GM21723 (cell line): ENCODE results near the gene GNL1.
"Not testable (repeated sequence)": the region's sequence is repeated elsewhere in the genome, so short reads cannot be mapped to it uniquely, and the experiment has no call there.

Source experiments
- ATAC-seq: cut with Tn5 transposase; IDR thresholded peaks from one replicate; pipeline ENCODE4 v1.9.1; 2021; ENCODE audit warnings: mild to moderate bottlenecking, moderate library complexity; ENCODE audit not compliant: unreplicated experiment

The GNL1 gene

DNA sequence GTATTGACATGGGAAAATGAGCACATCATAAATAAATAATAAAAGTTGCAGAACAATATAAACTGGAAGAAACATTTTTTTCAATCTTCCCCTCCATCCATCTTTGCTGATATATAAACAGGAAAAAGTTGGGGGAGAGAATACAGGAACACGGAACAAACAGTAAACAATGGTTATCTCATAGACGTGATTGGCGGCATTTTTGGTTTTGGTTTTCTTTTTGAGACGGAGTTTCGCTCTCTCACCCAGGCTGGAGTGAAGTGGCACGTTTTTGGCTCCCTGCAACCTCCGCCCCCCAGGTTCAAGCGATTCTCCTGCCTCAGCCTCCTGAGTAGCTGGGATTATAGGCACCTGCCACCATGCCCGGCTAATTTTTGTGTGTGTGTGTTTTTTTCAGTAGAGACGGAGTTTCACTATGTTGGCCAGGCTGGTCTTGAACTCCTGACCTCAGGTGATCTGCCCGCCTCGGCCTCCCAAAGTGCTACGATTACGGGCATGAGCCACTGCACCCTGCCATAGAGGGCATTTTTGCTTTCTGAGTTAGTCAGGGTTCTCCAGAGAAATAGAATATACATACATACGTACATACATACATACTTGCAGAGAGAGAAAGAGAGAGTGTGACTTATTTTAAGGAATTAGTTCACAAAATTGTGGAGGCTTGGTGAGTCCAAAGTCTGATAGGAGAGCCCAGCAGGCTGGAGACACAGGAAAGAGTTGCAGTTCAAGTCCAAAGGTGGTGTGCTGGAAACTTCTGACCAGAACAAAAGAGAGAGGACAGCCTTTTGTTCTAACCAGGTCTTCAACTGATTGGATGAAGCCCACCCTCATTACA lies 22.6 kb downstream of the GNL1 start:
- no peak for ATAC-seq

DNA sequence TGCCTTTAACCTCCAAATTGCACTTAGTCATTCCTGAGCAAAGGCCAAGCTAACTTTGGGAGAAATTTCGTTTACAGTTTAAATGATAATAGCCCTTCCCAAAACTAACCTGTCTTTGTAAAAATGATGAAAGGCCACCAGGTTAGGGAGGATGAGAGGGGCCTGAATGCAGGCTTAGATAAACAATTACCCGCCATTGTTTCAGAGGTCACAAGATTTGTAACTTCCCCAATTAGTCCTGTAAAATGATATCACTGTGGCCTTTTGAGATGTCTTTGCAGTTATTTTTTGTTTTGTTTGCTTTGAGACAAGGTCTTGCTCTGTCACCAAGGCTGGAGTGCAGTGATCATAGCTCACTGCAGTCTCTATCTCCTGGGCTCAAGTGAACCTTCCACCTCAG lies 26.3 kb downstream of the GNL1 start:
- ATAC-seq = no peak

- peak; percentile 53 for ATAC-seq
Measured at GRCh38 chr6:30529349-30529875, 26.9 kb downstream of the GNL1 start.

DNA sequence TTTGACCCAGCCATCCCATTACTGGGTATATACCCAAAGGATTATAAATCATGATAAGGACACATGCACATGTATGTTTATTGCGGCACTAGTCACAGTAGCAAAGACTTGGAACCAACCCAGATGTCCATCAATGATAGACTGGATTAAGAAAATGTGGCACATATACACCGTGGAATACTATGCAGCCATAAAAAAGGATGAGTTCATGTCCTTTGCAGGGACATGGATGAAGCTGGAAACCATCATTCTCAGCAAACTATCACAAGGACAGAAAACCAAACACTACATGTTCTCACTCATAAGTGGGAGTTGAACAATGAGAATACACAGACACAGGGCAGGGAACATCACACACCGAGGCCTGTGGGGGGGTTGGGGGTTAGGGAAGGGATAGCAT lies 29.8 kb downstream of the GNL1 start:
- not testable (repeated sequence) for ATAC-seq

DNA sequence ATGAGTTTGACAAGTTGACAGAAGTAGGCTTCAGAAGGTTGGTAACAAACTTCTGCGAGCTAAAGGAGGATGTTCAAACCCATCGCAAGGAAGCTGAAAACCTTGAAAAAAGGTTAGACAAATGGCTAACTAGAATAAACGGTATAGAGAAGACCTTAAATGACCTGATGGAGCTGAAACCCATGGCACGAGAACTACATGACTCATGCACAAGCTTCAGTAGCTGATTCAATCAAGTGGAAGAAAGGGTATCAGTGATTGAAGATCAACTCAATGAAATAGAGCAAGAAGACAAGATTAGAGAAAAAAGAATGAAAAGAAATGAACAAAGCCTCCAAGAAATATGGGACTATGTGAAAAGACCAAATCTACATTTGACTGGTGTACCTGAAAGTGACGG lies 34.3 kb downstream of the GNL1 start:
- ATAC-seq = not testable (repeated sequence)

DNA sequence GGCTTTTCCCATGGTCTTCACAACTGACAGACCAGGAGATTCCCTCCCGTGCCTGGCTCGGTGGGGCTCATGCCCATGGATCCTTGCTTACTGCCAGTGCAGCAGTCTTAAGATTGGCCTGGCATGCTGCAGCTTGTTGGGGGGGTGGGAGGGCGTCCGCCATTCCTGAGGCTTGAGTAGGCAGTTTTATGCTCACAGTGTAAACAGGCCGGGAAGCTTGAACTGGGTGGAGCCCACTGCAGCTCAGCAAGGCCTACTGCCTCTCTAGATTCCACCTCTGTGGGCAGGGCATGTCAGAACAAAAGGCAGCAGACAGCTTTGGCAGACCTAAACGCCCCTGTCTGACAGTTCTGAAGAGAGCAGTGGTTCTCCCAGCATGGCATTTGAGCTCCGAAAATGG lies 35.2 kb downstream of the GNL1 start:
- not testable (repeated sequence) for ATAC-seq

GRCh38 chr6:30520522-30520921 lies 35.8 kb downstream of the GNL1 start:
- ATAC-seq = no peak

GRCh38 chr6:30518505-30519145 lies 37.7 kb downstream of the GNL1 start:
- not testable (repeated sequence) for ATAC-seq

DNA sequence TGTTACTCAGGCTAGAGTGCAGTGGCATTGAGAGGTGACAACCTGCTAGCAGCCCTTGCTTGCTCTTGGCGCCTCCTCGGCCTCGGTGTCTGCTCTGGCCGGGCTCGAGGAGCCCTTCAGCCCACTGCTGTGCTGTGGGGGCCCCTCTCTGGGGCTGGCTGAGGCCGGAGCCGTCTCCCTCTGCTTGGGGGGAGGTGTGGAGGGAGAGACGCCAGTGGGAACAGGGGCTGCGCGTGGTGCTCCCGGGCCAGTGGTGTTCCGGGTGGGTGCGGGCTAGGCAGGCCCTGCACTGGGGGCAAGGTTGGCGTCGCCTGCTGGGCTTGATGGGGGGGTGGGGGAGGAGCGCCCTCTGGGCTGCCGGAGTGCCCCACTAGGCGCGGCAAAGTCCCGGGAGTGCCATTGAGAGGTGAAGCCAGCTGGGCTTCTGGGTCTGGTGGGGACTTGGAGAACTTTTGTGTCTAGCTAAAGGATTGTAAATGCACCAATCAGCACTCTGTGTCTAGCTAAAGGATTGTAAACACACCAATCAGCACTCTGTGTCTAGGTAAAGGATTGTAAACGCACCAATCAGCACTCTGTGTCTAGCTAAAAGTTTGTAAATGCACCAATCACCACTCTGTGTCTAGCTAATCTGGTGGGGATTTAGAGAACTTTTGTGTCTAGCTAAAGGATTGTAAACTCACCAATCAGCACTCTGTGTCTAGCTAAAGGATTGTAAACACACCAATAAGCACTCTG lies 38.4 kb downstream of the GNL1 start:
- ATAC-seq = not testable (repeated sequence)

GRCh38 chr6:30516754-30517076 lies 39.6 kb downstream of the GNL1 start:
- ATAC-seq = not testable (repeated sequence)

GRCh38 chr6:30515944-30516753 lies 40.1 kb downstream of the GNL1 start:
- peak; percentile 77 for ATAC-seq

DNA sequence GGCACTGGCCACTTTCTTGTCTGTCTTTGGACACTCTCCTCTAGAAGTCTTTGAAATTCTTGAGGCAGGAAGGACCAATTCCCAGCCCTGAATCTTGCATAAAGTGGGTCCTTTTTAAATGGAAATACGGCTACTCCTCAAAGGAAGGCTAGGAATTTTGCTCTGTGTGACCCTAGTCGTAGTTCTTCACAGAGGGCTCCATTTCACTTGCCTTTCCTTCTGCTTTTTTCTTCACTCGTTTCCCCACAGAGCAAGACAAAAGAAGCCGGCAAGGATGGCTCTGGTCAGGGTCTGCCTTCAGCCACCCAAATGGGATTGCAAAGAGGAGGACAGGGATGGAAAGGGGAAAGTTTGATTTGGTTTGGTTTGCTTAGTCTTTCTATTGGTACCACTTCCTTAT lies 41.2 kb downstream of the GNL1 start:
- ATAC-seq = no peak

- ATAC-seq = no peak
Measured at GRCh38 chr6:30513451-30513850, 42.8 kb downstream of the GNL1 start.

DNA sequence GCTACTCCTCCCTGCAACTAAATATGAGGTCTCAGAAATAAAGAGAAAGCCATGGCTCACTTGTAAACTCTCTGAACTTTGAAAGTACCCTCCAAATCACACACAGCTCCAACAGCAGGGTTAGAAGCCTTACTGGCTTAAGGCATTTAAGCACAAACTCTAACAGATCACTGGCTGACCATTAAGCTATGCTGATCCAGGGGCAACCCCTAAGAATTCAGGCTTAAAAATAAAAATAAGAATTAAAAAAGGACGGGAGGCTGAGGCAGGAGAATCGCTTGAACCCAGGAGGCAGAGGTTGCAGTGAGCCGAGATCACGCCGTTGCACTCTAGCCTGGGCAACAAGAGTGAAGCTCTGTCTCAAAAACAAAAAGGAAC lies 45.1 kb downstream of the GNL1 start:
- no peak for ATAC-seq

DNA sequence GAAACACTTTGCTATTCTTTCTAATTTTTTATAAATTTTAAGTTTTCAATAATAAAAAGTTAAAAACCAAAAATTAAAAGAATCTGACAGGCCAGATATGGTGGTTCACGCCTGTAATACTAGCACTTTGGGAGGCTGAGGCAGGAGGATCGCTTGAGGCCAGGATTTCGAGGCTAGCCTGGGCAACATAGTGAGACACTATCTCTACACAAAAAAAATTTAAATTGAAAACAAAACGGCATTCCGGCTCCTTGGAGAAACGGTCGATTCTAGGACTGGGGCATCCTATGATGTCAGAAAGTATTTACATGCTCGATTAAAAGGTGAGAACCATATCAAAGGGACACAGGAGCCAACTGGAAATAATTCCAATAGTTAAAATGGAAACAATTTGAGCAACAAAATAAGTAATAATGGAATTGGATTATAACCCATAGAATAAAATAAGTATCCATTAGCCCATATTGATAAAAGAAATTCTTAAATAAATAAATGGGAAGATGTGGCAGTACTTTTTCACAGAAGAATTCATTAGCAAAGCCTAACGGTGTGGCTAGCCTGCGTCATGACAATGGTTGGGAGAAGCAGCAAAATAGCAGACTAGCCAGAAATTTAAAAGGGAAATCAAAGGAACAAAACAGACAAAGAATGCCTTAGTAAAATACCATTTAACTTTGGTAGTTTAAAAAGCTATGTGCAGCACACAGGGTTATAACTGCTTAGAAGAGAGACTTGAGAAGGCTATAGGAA lies 45.7 kb downstream of the GNL1 start:
- ATAC-seq = no peak

- peak; percentile 53 for ATAC-seq
Measured at GRCh38 chr6:30508890-30509736, 47.2 kb downstream of the GNL1 start.

GRCh38 chr6:30507849-30508827 lies 48.2 kb downstream of the GNL1 start:
- no peak for ATAC-seq
